ENCODE data around the gene RAB3C.

DNA sequence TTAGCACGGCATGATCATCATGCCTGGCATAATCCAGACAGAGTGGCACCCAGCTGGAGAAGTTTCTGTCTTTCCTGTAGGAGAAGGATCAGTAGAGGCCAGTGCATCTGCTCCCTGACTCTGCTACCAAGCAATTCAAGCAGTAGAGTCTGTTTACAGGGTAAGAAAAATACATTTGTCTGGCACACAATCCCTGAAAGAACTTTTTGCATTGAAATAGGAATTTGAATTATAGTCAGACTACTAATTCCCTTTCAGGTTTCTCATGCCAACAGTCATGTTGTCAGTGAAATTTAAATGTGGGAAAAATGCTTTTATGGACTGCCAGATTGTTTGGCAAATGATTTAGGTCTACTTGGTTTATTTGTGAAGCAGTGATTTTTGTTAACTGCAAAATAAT, 125.6 kb downstream of the RAB3C start:
- TF ChIP-seq POLR2AphosphoS5 (IDR thresholded peaks at IDR 0.05; ENCODE audit: insufficient read depth in 1 of 2, low read depth in 1 of 2) (no peak), POLR2A (IDR thresholded peaks at IDR 0.05) (no peak)
- TF ChIP-seq, protein P1, sequence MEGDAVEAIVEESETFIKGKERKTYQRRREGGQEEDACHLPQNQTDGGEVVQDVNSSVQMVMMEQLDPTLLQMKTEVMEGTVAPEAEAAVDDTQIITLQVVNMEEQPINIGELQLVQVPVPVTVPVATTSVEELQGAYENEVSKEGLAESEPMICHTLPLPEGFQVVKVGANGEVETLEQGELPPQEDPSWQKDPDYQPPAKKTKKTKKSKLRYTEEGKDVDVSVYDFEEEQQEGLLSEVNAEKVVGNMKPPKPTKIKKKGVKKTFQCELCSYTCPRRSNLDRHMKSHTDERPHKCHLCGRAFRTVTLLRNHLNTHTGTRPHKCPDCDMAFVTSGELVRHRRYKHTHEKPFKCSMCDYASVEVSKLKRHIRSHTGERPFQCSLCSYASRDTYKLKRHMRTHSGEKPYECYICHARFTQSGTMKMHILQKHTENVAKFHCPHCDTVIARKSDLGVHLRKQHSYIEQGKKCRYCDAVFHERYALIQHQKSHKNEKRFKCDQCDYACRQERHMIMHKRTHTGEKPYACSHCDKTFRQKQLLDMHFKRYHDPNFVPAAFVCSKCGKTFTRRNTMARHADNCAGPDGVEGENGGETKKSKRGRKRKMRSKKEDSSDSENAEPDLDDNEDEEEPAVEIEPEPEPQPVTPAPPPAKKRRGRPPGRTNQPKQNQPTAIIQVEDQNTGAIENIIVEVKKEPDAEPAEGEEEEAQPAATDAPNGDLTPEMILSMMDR (IDR thresholded peaks at IDR 0.05): no peak

Measured in vagina (tissue), 2 donors.